HCT116 (cell line): Measurements from ENCODE around the gene LFNG. TPM values are rescaled to one million over a fixed set of nuclear protein-coding genes. Genes with fewer than 3 reads are reported as not detected.

Experiments
- ATAC-seq: fragments of 200-7000 bp; cut with Tn5 transposase; 2 replicates; pipeline ENCODE4 v1.9.1; 2020; ENCODE audit warnings: mild to moderate bottlenecking, moderate library complexity
- BruUV-seq: library from RNA; stranded (reverse); fragments of 400-500 nt; replicated peaks from 2 replicates; lab custom pipeline; 2021; lab: Mats Ljungman, UMichigan
- CTCF ChIA-PET: fragments of 300-600 bp; sonication (Branson Sonifier 250); formaldehyde crosslinking; loops from one replicate; lab custom pipeline; 2021; ENCODE audit warnings: antibody characterized with exemption; lab: Charles Lee
- POLR2A ChIA-PET: fragments of 300-600, 350-600 bp; sonication (Branson Sonifier 250); formaldehyde crosslinking; loops from one replicate; lab custom pipeline; 2021; ENCODE audit warnings: antibody characterized with exemption; lab: Charles Lee
- RAD21 ChIA-PET, 2 experiments: fragments of 300-600 bp; sonication (Branson Sonifier 250); formaldehyde crosslinking; loops; one replicate each; lab custom pipeline; 2023; ENCODE audit warnings: low total read pairs in 2 of 2; ENCODE audit not compliant: uncharacterized antibody in 2 of 2, unreplicated experiment in 2 of 2, low non-redundant PET in 1 of 2; lab: Charles Lee
- DNase-seq: peaks from one replicate; pipeline ENCODE4 v3.0.0-alpha.2; 2010; ENCODE audit warnings: low read depth, low spot score
- H2AFZ ChIP-seq: fragments of 200-600 bp; shearing (Covaris generic), sonication (generic); 2 replicates; pipeline ENCODE4 v1.6.1; 2017; ENCODE audit warnings: low read depth, mixed run types, mixed read lengths, antibody characterized with exemption, low read length; ENCODE audit not compliant: poor library complexity, severe bottlenecking
- H3K27ac ChIP-seq: 2 replicates; pipeline ENCODE4 v1.5.1; 2012; ENCODE audit warnings: low read depth, low read length
- H3K27me3 ChIP-seq: fragments of 200-600 bp; sonication (generic); 2 replicates; pipeline ENCODE4 v1.6.1; 2016; ENCODE audit warnings: mixed run types, low read length, mixed read lengths; ENCODE audit not compliant: insufficient read depth
- H3K36me3 ChIP-seq, 2 experiments: fragments of 200-500 bp in 1 of 2; fragments of 200-600 bp in 1 of 2; sonication (Bioruptor generic) in 1 of 2; sonication (generic) in 1 of 2; 2 replicates each; pipeline versions ENCODE4 v1.5.1 to v1.6.1; 2014 to 2016; ENCODE audit warnings: low read length in 2 of 2, inconsistent platforms in 1 of 2, mixed read lengths in 1 of 2, mixed run types in 1 of 2; ENCODE audit not compliant: insufficient read depth in 2 of 2, control insufficient read depth in 1 of 2
- H3K4me1 ChIP-seq, 2 experiments: fragments of 200-600 bp in 1 of 2; sonication (generic) in 1 of 2; 2 replicates each; pipeline versions ENCODE4 v1.5.1 to v1.6.1; 2012 to 2017; ENCODE audit warnings: low read length in 2 of 2, inconsistent platforms in 1 of 2, mild to moderate bottlenecking in 1 of 2, mixed read lengths in 1 of 2, mixed run types in 1 of 2, moderate library complexity in 1 of 2; ENCODE audit not compliant: insufficient read depth in 2 of 2, control insufficient read depth in 1 of 2
- H3K4me2 ChIP-seq: fragments of 200-600 bp; sonication (generic); 2 replicates; pipeline ENCODE4 v1.6.1; 2017; ENCODE audit warnings: mixed run types, low read length, mixed read lengths
- H3K4me3 ChIP-seq, 2 experiments: fragments of 200-600 bp in 1 of 2; sonication (generic) in 1 of 2; replicated peaks in 1 of 2; 2 replicates each; pipeline ENCODE4 v1.5.1; 2011 to 2016; ENCODE audit warnings: low read length in 2 of 2, control low read depth in 1 of 2, low read depth in 1 of 2, mild to moderate bottlenecking in 1 of 2, mixed read lengths in 1 of 2, mixed run types in 1 of 2
- H3K79me2 ChIP-seq: fragments of 200-600 bp; sonication (generic); 2 replicates; pipeline ENCODE4 v1.6.1; 2017; ENCODE audit warnings: mild to moderate bottlenecking, mixed run types, low read length, moderate library complexity, mixed read lengths; ENCODE audit not compliant: insufficient read depth
- H3K9ac ChIP-seq: fragments of 200-600 bp; sonication (generic); 2 replicates; pipeline ENCODE4 v1.6.1; 2016; ENCODE audit warnings: low read length, mixed read lengths
- H3K9me2 ChIP-seq: fragments of 200-600 bp; sonication (generic), shearing (Covaris generic); 2 replicates; pipeline ENCODE4 v1.6.1; 2017; ENCODE audit warnings: mixed run types, mild to moderate bottlenecking, moderate library complexity; ENCODE audit not compliant: insufficient read depth
- H3K9me3 ChIP-seq, 2 experiments: fragments of 200-500 bp in 1 of 2; fragments of 200-600 bp in 1 of 2; sonication (Bioruptor generic) in 1 of 2; sonication (generic) in 1 of 2; 2 replicates each; pipeline ENCODE4 v1.6.1; 2014 to 2017; ENCODE audit warnings: low read length in 2 of 2, mixed read lengths in 2 of 2, inconsistent platforms in 1 of 2, low read depth in 1 of 2, mild to moderate bottlenecking in 1 of 2, mixed run types in 1 of 2, moderate library complexity in 1 of 2; ENCODE audit not compliant: control insufficient read depth in 1 of 2, insufficient read depth in 1 of 2
- H4K20me1 ChIP-seq: fragments of 200-600 bp; sonication (generic), shearing (Covaris generic); 2 replicates; pipeline ENCODE4 v1.6.1; 2017; ENCODE audit warnings: mixed run types, mild to moderate bottlenecking, moderate library complexity; ENCODE audit not compliant: insufficient read depth
- ELF1 ChIP-seq: IDR thresholded peaks from 2 replicates; pipeline ENCODE4 v1.6.1; 2012; ENCODE audit warnings: low read depth, borderline replicate concordance
- EZH2 ChIP-seq: fragments of 200-600 bp; sonication (generic); IDR thresholded peaks from 2 replicates; pipeline ENCODE4 v1.6.1; 2017; ENCODE audit warnings: antibody characterized with exemption, mixed run types
- POLR2A ChIP-seq: IDR thresholded peaks from 2 replicates; pipeline ENCODE4 v1.7.0; 2011; ENCODE audit warnings: borderline replicate concordance; ENCODE audit not compliant: insufficient read depth, insufficient read length; ENCODE audit errors: extremely low read depth
- POLR2AphosphoS5 ChIP-seq: IDR thresholded peaks from 2 replicates; pipeline ENCODE4 v1.6.1; 2011; ENCODE audit warnings: mild to moderate bottlenecking, low read depth, low read length, moderate library complexity
- SP1 ChIP-seq: IDR thresholded peaks from 2 replicates; pipeline ENCODE4 v1.6.1; 2012; ENCODE audit warnings: low read depth
- SRF ChIP-seq: IDR thresholded peaks from 2 replicates; pipeline ENCODE4 v1.6.1; 2012; ENCODE audit warnings: low read depth
- TCF7L2 ChIP-seq: IDR thresholded peaks from 2 replicates; pipeline ENCODE4 v1.7.0; 2011; ENCODE audit warnings: borderline replicate concordance, inconsistent platforms; ENCODE audit not compliant: insufficient read depth, insufficient read length; ENCODE audit errors: extremely low read depth
- intact Hi-C: fragments of 100-400 bp; cut with micrococcal nuclease; formaldehyde crosslinking; loops from 2 replicates; pipeline ENCODE4 v1.10.0; 2022
- total RNA-seq: library from RNA; stranded (reverse); gene quantifications from one replicate; pipeline ENCODE4 v1.2.1, GENCODE V29; 2021; ENCODE audit not compliant: unreplicated experiment
- TF ChIP-seq, protein P1 (sequence below): IDR thresholded peaks from 2 replicates; pipeline ENCODE4 v1.6.1; 2012

LFNG gene
- total RNA-seq, 1 experiment from 2014 or later, result 14.3 TPM

DNA sequence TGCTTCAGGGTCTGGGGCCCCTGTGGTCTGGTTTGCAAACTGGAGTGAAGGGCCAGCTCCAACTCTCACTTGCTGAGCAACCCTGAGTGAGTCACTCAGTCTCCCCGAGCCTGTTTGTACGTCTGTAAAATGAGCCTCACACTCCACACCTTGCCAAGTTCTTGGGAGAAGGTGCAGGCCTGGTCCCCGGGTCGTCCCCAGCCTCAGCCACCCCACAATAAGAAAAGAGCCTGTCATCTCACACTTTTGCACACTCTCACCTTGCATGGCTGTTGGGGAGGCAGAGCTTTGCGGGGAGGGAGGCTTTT, 48.6 kb upstream of the LFNG start:
- CTCF ChIA-PET, result no interaction called here
- H3K4me2 ChIP-seq, result no peak overlapping the region
- no peak for DNase-seq

DNA sequence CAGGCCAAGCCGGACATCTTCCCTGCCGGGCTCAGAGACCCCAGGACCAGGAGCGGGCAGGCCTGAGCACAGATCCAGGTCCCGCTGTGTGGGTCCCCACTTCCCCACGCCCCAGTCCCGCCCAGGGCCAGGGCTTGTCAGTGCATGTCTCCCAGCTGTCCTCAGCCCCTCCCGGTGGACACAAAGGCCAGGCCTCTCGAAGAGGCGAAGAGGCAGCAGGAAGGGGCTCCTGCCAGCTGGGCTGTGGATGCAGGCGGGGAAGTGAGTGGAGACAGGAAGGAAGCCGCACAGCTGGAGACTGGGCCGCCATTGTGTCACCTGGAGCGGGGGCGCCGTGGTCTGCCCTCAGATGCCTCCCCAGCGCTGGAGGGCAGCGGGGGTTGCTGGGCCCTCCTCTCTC, 48.2 kb upstream of the LFNG start:
- RAD21 ChIA-PET, result interaction anchor here (0.6 to 1.0 kb wide), 2 partner anchors 20 to 64 kb away, joined by 4 read pairs; no protein-coding TSS in a partner anchor
- Histone ChIP-seq H3K9me3 (no peaks in the 10 kb centered on the region), H4K20me1 (no peaks in the 10 kb centered on the region), H3K9me2 (no peaks in the 10 kb centered on the region), H3K79me2 (no peaks in the 10 kb centered on the region), H3K9ac (no peak overlapping the region), H3K4me3 (no peak overlapping the region), H2AFZ (no peak overlapping the region), H3K27me3 (no peaks in the 10 kb centered on the region), H3K27ac (no peak overlapping the region), H3K36me3 (no peaks in the 10 kb centered on the region), H3K4me1 (peaks cover 4 to 15% of the 10 kb centered on the region in 2 experiments; a peak in 2 of 4 replicates), H3K4me2 (no peak overlapping the region)
- no TSS peak for BruUV-seq
- DNase-seq (no peak), ATAC-seq (no peak)
- TF ChIP-seq POLR2A, result no peak
- TF ChIP-seq POLR2AphosphoS5, result no peak
- TF ChIP-seq SRF, result no peak
- no peak for TF ChIP-seq TCF7L2
- TF ChIP-seq ELF1, result no peak
- no peak for TF ChIP-seq SP1
- no peak for TF ChIP-seq EZH2
- CTCF ChIA-PET, result no interaction called here
- intact Hi-C loops, result no loop called here
- POLR2A ChIA-PET, result no interaction called here

More for the DNA sequence above, 48.6 kb upstream of the LFNG start:
- Histone ChIP-seq H3K27me3 (no peaks in the 10 kb centered on the region), H3K4me1 (peaks cover 4 to 15% of the 10 kb centered on the region in 2 experiments; a peak in 2 of 4 replicates), H3K36me3 (no peaks in the 10 kb centered on the region), H3K79me2 (no peaks in the 10 kb centered on the region), H3K27ac (no peak overlapping the region), H3K9me2 (no peaks in the 10 kb centered on the region), H4K20me1 (no peaks in the 10 kb centered on the region), H3K9ac (no peak overlapping the region), H3K4me3 (no peak overlapping the region), H3K9me3 (no peaks in the 10 kb centered on the region), H2AFZ (no peak overlapping the region)
- intact Hi-C loops, result no loop called here
- RAD21 ChIA-PET, result interaction anchor here (0.6 to 1.0 kb wide), 2 partner anchors 20 to 64 kb away, joined by 4 read pairs; no protein-coding TSS in a partner anchor
- no TSS peak for BruUV-seq
- no peak for ATAC-seq
- TF ChIP-seq, protein P1, sequence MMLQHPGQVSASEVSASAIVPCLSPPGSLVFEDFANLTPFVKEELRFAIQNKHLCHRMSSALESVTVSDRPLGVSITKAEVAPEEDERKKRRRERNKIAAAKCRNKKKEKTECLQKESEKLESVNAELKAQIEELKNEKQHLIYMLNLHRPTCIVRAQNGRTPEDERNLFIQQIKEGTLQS, result no peak
- POLR2A ChIA-PET, result no interaction called here
